Uterus (tissue), 2 donors: ENCODE data around the gene ELL3.

Source experiments
- POLR2A ChIP-seq, 2 donors: fragments of 450-650 bp; IDR thresholded peaks; one replicate each; pipeline ENCODE4 v1.6.1; 2016; ENCODE audit warnings: antibody characterized with exemption in 2 of 2, mild to moderate bottlenecking in 1 of 2, moderate library complexity in 1 of 2
- TF ChIP-seq, protein P1 (sequence below), 4 experiments: fragments of 200-600 bp in 2 of 4; fragments of 450-650 bp in 2 of 4; sonication (generic) in 2 of 4; IDR thresholded peaks; one replicate each; pipeline ENCODE4 v1.5.1; 2016 to 2019; ENCODE audit warnings: antibody characterized with exemption in 4 of 4, mild to moderate bottlenecking in 2 of 4, moderate library complexity in 1 of 4

GRCh38 chr15:43748376-43748775, 28.4 kb downstream of the ELL3 start:
- TF ChIP-seq, protein P1, sequence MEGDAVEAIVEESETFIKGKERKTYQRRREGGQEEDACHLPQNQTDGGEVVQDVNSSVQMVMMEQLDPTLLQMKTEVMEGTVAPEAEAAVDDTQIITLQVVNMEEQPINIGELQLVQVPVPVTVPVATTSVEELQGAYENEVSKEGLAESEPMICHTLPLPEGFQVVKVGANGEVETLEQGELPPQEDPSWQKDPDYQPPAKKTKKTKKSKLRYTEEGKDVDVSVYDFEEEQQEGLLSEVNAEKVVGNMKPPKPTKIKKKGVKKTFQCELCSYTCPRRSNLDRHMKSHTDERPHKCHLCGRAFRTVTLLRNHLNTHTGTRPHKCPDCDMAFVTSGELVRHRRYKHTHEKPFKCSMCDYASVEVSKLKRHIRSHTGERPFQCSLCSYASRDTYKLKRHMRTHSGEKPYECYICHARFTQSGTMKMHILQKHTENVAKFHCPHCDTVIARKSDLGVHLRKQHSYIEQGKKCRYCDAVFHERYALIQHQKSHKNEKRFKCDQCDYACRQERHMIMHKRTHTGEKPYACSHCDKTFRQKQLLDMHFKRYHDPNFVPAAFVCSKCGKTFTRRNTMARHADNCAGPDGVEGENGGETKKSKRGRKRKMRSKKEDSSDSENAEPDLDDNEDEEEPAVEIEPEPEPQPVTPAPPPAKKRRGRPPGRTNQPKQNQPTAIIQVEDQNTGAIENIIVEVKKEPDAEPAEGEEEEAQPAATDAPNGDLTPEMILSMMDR (IDR thresholded peaks at IDR 0.05): no peak
- TF ChIP-seq POLR2A (IDR thresholded peaks at IDR 0.05): no peak
